D341Med (cell line): ENCODE data around the gene KIRREL3.
"Not testable (repeated sequence)": the region's sequence is repeated elsewhere in the genome, so short reads cannot be mapped to it uniquely, and the experiment has no call there.

ENCODE experiments used
- DNase-seq: peaks from one replicate; pipeline ENCODE4 v3.0.0; 2012; ENCODE audit warnings: low spot score

KIRREL3 gene

DNA sequence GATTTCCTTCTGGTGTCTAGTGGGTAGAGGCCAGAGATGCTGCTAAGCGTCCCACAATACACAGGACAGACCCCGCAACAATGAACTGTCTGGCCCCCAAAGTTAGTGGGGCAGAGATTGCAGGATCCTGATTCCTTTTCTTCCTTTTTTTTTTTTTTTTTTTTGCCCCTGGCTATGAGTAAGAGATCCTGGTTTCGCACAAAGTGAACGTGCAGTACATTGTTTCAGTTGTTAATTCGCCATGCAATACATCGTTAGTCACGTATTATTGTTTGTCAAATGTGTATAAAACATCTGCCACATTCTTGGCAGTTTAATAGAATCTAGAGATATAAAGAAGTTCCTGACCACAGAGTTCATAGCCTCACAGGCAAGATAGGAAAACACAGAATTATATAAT, 624.8 kb downstream of the KIRREL3 start:
- no peak for DNase-seq

DNA sequence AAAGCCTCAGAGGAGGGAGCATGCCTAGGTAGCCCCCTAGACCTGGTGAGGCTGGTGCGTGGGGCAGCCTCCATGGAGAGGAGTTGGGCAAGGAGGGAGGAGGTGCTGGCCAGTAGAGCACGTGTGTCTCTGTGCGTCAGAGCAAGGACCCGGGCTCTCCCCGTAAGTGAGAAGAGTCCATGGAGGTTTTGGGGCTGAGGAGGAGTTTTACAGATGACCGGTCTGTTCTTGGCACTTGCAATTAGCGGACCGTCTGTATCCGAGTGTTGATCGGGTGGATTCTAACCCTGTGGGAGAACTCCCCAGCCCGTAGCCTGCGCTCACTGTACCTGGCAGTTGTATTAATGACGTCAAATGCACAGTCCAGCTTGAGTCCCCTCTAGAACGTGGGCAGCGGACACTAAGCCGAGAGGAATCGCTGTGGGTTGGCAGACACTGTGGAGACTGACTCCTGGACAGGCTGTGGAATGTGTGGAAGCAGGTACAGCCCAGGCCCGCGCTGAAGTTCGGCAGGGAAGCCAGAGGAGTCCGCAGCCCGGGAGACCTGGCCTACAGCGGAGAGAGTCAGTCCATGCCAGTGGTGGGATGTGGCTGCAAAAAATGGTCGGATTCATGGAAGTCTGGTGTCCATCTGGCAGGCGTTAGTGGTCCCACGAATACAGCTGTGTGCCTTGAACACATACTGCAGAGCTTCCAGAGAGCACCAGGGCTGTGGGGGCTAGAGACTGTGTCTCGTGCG, 625.8 kb downstream of the KIRREL3 start:
- DNase-seq, result not testable (repeated sequence)

DNA sequence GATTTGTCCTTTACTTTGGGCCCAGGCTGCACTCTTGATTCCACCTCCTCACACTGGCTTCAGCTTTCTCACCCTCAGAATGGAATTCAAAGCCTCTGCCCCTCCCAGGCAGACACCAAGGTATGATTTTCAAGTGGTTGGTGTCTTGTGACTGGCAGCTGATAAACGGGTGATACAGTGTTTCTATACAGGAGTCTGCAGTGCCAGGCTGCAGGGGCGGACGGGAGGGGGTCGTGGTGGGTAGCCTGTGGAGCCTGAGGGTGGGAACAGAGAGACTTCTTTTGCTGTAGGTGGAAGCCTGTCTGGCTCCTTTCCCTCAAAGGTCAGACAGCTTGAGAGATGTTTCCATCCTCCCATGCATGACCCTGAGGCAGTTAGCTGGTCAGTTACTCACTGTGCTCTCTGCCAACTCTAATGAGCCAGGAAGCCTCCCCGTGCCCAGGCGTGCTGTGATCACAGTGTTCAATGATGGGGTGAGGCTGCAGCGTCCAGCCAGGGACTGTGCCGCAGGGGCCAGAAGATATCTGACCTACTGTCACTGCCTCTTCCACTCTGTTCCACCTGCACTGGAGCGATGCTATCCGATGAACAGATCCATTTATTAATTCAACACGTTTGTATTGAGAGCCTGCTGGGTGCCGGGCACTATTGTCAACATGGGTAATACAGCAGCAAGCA, 627.0 kb downstream of the KIRREL3 start:
- DNase-seq, result not testable (repeated sequence)
